Superior temporal gyrus (tissue), 1 donor: ENCODE results near the gene MISFA.
"Not testable (repeated sequence)": the region's sequence is repeated elsewhere in the genome, so short reads cannot be mapped to it uniquely, and the experiment has no call there.

Source experiments
- DNase-seq: peaks from one replicate; pipeline ENCODE4 v3.0.0-alpha.2; 2016; ENCODE audit errors: extremely low spot score

The MISFA gene

DNA sequence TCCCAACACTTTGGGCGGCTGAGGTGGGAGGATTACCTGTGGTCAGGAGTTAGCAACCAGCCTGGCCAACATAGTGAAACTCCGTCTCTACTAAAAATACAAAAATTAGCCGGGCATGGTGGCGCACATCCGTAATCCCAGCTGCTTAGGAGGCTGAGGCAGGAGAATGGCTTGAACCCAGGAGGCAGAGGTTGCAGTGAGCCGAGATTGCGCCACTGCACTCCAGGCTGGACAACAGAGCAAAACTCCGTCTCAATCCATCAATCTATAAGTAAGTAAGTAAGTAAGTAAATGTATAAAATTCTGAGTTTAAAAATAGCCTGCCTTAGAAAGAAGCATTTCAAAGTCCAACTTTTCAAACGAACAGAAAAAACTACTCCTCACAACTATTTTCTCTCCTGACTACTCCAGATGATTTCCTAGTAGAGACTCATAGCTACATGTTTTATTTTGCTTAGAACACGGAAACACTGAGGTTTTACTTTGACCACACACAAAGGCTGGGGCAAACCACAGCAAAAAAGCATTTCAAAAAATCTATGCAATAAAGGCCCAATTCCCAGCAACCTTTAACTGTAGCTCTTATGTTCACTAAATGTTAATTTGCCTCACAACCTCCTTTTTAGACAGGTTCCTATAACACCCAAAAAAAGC, 18.2 kb downstream of the MISFA start:
- no peak for DNase-seq

GRCh38 chr11:18618342-18619025, 18.9 kb downstream of the MISFA start:
- peak; percentile 63 for DNase-seq

- DNase-seq = no peak
These were observed 24.1 kb downstream of the MISFA start for GRCh38 chr11:18623707-18624106.

DNA sequence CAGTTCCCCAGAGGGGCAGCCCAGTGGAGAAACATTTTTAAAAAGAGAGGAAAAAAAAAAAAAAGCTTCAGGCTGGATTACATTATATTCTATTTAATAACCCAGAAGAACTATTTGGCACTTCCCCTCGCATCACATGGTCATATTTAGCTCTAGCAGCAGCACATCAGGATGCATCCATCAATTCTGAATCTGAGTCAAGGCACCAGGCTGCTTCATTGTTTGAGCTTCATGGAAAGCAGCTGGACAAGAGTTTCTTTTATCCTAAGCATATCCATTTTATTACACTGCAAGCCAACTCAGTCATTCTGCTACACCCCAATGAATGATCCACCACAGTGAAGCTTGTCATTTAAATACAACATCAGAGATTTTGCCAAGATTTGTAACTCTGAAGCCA, 24.6 kb downstream of the MISFA start:
- no peak for DNase-seq

DNA sequence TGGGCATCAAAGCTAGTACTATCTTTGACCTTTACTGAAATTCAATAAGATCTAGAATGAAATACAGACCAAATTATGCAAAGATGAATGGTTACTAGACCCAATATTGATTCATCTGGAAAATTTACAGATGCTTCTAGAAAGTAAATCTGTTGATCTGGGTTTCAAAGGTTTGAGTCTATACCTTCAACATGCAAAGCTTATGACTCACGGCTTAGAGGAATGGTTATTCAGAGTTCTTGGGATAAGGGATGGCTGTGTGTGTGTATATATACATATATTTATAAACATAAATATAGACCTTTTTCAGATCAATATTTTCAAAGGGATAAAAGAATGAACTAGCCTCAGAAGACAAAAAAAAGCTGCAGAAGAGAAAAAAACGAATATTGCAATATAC, 33.3 kb downstream of the MISFA start:
- DNase-seq = no peak

DNA sequence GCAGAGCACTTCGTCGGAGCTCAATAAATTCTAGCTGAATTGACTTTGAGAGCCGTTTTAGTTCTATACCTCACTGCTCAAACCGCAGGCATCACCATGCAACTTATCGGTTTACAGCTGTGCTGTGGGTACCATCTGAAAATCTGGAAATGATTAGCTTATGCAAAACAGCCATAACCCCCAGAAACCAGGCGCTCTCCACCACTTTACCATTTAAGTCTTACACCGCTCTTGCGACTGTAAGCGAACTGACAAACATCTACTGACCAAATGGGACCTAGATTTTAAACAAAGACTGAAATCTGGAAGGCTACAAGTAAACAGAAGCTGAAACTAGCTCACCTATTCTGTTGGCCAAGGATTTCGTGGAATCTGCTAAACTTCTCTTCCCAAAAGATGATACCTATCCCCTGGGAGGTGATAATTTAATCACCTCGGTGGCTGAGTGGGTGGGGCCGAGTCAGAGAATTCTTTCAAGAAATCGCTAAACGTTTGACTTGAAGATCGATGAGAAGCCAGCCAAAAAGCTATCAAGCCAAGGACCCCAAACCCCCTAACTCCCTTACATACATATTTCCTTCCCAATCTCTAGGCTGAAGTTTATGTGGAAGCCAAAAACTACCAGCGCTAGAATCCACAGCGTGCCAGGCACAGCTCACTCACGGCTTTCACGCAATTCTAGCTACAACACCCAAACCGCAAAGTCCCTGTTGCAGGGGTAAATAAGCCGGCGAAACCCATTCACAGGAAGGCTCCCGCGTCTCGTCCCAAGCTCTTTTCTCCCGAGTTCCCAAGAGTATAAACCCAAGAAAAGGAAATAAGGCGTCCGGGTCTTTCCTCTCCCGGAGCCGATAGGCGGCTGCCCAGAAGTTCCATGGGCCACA, 33.9 kb downstream of the MISFA start:
- no peak for DNase-seq

DNA sequence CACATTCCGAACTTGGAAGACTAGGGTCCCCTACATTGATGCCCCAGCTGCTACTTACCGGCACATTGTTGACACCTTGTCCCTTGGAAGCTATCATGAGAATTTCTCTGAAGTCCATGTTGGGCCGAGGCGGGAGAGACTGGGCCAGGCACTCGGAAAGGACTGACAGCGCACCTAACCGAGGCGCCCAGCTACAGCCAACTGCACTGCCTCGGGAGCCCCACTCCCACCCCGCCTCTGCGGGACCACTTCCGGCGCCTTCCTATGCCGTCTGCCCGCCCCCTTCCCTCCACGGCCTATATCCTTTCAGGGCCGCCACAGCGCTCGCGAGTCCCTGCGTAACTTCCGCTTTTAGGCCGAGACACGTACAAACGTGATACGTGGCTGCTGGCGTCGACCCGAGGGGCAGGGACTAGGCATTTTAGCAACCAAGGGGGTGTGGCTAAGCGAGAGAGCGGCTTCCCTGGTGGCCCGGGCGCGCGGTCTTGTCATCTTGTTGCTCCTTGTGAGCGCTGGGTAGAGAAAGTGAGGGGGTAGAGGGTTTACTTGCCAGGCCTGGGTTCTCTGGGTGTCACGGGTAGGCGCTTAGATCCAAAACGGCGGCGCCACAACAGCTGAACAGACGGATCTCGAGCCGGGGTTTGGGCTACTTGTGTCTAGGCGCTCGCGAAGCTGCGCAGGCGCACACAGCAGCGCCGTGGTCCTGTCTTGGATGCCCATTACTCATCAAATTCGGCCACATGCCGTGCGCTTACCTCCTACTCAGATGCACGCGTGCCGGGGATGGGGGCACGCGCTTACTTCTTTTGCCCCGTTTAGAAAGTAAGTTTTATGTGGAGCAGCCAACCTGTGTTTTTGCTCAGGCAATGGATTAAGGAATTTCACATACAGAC, 34.8 kb downstream of the MISFA start, which contains the start of gene SPTY2D1:
SPTY2D1 (minus strand) TSS at position 203 of the 893 bp plus-strand sequence; CDS start at position 118, 85 bp downstream.
- DNase-seq = peak; percentile 99

- no peak for DNase-seq
These were observed 42.1 kb downstream of the MISFA start for GRCh38 chr11:18641677-18642076.

DNA sequence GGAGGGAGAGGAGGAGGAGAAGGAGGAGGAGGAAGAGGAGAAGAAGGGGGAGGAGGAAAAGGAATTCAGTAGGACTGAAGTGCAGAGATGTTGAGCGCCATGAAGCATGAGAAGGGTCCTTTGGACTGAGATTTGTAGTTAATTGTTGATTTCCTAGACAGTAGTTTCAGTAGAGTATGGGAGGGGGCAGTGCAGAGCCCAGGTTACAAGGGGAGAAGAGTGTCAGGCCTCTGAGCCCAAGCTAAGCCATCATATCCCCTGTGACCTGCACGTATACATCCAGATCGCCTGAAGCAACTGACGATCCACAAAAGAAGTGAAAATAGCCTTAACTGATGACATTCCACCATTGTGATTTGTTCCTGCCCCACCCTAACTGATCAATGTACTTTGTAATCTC, 43.4 kb downstream of the MISFA start:
- DNase-seq = not testable (repeated sequence)

- DNase-seq = no peak
These were observed 50.8 kb downstream of the MISFA start for GRCh38 chr11:18650353-18650752.

DNA sequence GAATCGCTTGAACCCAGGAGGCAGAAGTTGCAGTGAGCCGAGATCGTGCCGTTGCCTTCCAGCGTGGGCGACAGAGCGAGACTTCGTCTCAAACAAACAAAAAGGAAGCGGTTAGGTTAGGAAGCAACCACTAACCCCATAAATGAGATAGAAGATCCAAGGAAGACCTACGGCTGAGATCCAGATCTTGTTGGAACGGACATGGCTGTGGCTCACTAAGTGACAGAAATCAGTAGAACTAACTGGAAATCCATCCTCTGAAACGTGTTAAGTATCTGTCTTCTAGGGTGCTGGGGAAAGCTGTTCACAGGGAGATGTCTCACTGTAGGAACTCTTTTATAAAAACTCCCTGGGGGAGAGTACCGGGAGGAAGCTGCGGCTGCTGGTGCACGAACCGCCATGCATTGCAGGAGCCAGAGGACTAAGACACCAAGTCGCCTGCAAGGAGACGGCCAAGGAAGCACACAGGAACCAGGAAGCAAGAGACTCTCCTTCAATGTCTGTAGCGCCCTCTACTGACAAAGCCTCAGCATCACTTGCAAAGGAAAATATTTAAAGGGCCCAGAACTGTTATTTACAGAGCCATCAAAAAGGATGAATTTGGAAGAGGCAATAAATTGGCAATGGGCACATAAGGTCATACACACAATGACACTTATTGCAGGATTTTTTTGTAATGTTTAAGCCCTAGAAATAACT, 51.4 kb downstream of the MISFA start:
- DNase-seq = no peak
